Lower lobe of right lung (tissue), 2 donors: ENCODE measurements around the gene MTNR1B. TPM values are rescaled to one million over a fixed set of nuclear protein-coding genes. Genes with fewer than 3 reads are reported as not detected.

ENCODE experiments used
- ATAC-seq, 2 donors: fragments of 200-7000 bp; cut with Tn5 transposase; one replicate each; pipeline ENCODE4 v1.9.1; 2020 to 2022; ENCODE audit warnings: mild to moderate bottlenecking in 2 of 2, moderate library complexity in 2 of 2
- DNase-seq: peaks from one replicate; pipeline ENCODE4 v3.0.0-alpha.2; 2020
- H3K27ac ChIP-seq: fragments of 200-600 bp; one replicate; pipeline ENCODE4 v1.8.0; 2022
- H3K27me3 ChIP-seq: fragments of 200-600 bp; one replicate; pipeline ENCODE4 v1.8.0; 2022; ENCODE audit warnings: low read depth
- H3K36me3 ChIP-seq: fragments of 200-600 bp; one replicate; pipeline ENCODE4 v1.8.0; 2022; ENCODE audit warnings: mild to moderate bottlenecking
- H3K4me1 ChIP-seq: fragments of 200-600 bp; one replicate; pipeline ENCODE4 v1.8.0; 2022
- H3K4me3 ChIP-seq: fragments of 200-600 bp; one replicate; pipeline ENCODE4 v1.8.0; 2022; ENCODE audit warnings: mild to moderate bottlenecking
- H3K9me3 ChIP-seq: fragments of 200-600 bp; one replicate; pipeline ENCODE4 v1.8.0; 2022
- CTCF ChIP-seq: fragments of 200-600 bp; IDR thresholded peaks from one replicate; pipeline ENCODE4 v1.8.0; 2022; ENCODE audit warnings: antibody characterized with exemption, mild to moderate bottlenecking
- intact Hi-C: fragments of 100-400 bp; cut with DNase I; formaldehyde crosslinking; loops from one replicate; pipeline ENCODE4 v1.11.0; 2022
- long read RNA-seq: library from polyadenylated mRNA; unstranded; transcript quantifications from one replicate; pipeline ENCODE4 v2.0.0, GENCODE V29; 2021
- total RNA-seq: library from RNA; stranded (reverse); fragmentation: NEBNext Ultra II Directional; extraction: Animal tissue kit (Norgen Biotek cat#: 25700); gene quantifications from one replicate; pipeline ENCODE4 v1.2.1, GENCODE V29; 2021
- donor health status: DM: no; HTN: yes; CAD: no; lungs with severe emphysema.

Gene MTNR1B
- not detected for total RNA-seq
- long read RNA-seq = 0 reads

GRCh38 chr11:92969634-92970347, at the start of gene MTNR1B:
MTNR1B (plus strand) TSS chr11:92969651; CDS start chr11:92969726, 75 bp downstream.
- DNase-seq = no peak
- H3K9me3 ChIP-seq = no peaks in the 10 kb centered on the region
- TF ChIP-seq CTCF = no peak
- H3K4me1 ChIP-seq = no peaks in the 10 kb centered on the region
- no peak within 1 kb of the TSS for H3K27ac ChIP-seq
- H3K27me3 ChIP-seq = peaks cover 17% of the 10 kb centered on the region
- no peak within 1 kb of the TSS for H3K4me3 ChIP-seq
- H3K36me3 ChIP-seq = no peaks in the 10 kb centered on the region
- peak in 1 of 2 donors; percentile 36 for ATAC-seq
- intact Hi-C loops = no loop called here

DNA sequence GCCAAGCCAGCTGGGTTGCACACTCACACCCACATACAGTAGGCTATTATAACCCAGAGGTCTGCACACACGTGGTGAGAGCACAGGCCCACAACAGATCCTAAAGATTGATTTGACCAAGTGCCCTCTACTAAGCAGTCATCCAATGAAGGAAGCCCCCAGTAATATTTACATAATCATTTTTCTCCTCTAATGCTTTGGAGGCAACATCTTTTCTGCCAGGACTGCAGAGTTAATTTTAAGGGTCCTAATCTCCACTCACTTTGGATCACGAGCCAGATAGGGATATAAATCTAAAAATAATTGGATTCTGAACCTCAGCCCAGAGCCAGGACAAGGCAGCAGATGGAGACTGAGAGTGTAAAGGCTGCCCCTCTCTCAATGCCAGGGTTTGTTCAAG, 49.1 kb upstream of the MTNR1B start:
- no peak overlapping the region for H3K27ac ChIP-seq
- DNase-seq (no peak), ATAC-seq (no peak)
- no peaks in the 10 kb centered on the region for H3K36me3 ChIP-seq
- H3K9me3 ChIP-seq = no peaks in the 10 kb centered on the region
- H3K4me3 ChIP-seq = no peak overlapping the region
- TF ChIP-seq CTCF = no peak
- H3K4me1 ChIP-seq = no peaks in the 10 kb centered on the region
- intact Hi-C loops = no loop called here
- no peaks in the 10 kb centered on the region for H3K27me3 ChIP-seq

DNA sequence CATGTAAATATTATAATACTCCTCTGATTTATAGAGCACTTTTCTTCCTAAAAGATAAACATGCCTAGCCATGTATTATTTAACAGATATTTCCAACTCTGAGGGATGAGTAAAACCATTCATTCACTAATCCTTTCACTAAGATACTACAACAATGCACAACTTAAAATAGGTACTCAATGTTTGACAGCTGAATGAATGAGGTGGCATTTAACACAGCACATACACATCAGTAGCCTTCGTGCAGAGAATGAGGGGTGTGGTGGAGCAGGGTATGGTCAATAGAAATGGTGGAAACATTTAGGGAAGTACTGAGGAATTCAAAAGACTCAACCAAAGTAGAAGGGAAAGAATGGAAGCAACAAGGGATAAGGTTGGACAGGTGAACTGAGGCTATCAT, 46.7 kb upstream of the MTNR1B start:
- H3K36me3 ChIP-seq = no peaks in the 10 kb centered on the region
- no peaks in the 10 kb centered on the region for H3K4me1 ChIP-seq
- ATAC-seq = no peak
- no peak for TF ChIP-seq CTCF
- no peak for DNase-seq
- no peak overlapping the region for H3K4me3 ChIP-seq
- intact Hi-C loops = no loop called here
- no peaks in the 10 kb centered on the region for H3K9me3 ChIP-seq
- H3K27ac ChIP-seq = no peak overlapping the region
- no peaks in the 10 kb centered on the region for H3K27me3 ChIP-seq

- DNase-seq (no peak), ATAC-seq (no peak)
- no peak for TF ChIP-seq CTCF
- no peaks in the 10 kb centered on the region for H3K36me3 ChIP-seq
- no peak overlapping the region for H3K27ac ChIP-seq
- H3K27me3 ChIP-seq = no peaks in the 10 kb centered on the region
- no peaks in the 10 kb centered on the region for H3K4me1 ChIP-seq
- no peak overlapping the region for H3K4me3 ChIP-seq
- intact Hi-C loops = no loop called here
- no peaks in the 10 kb centered on the region for H3K9me3 ChIP-seq
These were observed 40.2 kb upstream of the MTNR1B start for GRCh38 chr11:92929246-92929645.

GRCh38 chr11:92929653-92930052, 39.8 kb upstream of the MTNR1B start:
- ATAC-seq = no peak
- no peak overlapping the region for H3K27ac ChIP-seq
- no peaks in the 10 kb centered on the region for H3K9me3 ChIP-seq
- no peaks in the 10 kb centered on the region for H3K36me3 ChIP-seq
- intact Hi-C loops = no loop called here
- TF ChIP-seq CTCF = no peak
- no peaks in the 10 kb centered on the region for H3K27me3 ChIP-seq
- DNase-seq = no peak
- H3K4me1 ChIP-seq = no peaks in the 10 kb centered on the region
- no peak overlapping the region for H3K4me3 ChIP-seq
